Right lobe of liver (tissue), 6 donors: ENCODE measurements around the gene RIPOR3. TPM values are rescaled to one million over a fixed set of nuclear protein-coding genes. Genes with fewer than 3 reads are reported as not detected.

Source experiments
- ATAC-seq, 4 donors: fragments of 200-7000 bp; cut with Tn5 transposase; one replicate each; pipeline ENCODE4 v1.9.1; 2020; ENCODE audit warnings: mild to moderate bottlenecking in 4 of 4, moderate library complexity in 4 of 4
- DNase-seq, 3 donors: peaks; one replicate each; pipeline ENCODE4 v3.0.0-alpha.2; 2020
- H3K27ac ChIP-seq, 3 donors: fragments of 200-600 bp; one replicate each; pipeline ENCODE4 v1.8.0; 2022
- H3K27me3 ChIP-seq, 2 donors: fragments of 200-600 bp; one replicate each; pipeline ENCODE4 v1.8.0; 2022
- H3K36me3 ChIP-seq, 4 donors: fragments of 200-600 bp; sonication (generic) in 1 of 4; one replicate each; pipeline versions ENCODE4 v1.5.1 to v1.8.0; 2017 to 2022; ENCODE audit warnings: control low read depth in 1 of 4
- H3K4me1 ChIP-seq, 4 donors: fragments of 200-600 bp; sonication (generic) in 1 of 4; one replicate each; pipeline versions ENCODE4 v1.5.1 to v1.8.0; 2017 to 2022; ENCODE audit warnings: control low read depth in 1 of 4
- H3K4me3 ChIP-seq, 3 donors: fragments of 200-600 bp; one replicate each; pipeline ENCODE4 v1.8.0; 2022
- H3K9me3 ChIP-seq, 4 donors: fragments of 200-600 bp; sonication (generic) in 1 of 4; one replicate each; pipeline versions ENCODE4 v1.5.1 to v1.8.0; 2017 to 2022; ENCODE audit warnings: control low read depth in 1 of 4
- POLR2A ChIP-seq: fragments of 450-650 bp; IDR thresholded peaks from one replicate; pipeline ENCODE4 v1.6.1; 2017; ENCODE audit warnings: antibody characterized with exemption, mild to moderate bottlenecking
- WGBS: methylation state at CpG from one replicate; pipeline ENCODE4 v1.1.6; 2018; ENCODE audit warnings: low coverage, low lambda C conversion rate; ENCODE audit not compliant: insufficient coverage; ENCODE audit errors: missing lambda C conversion rate; 5-methylcytosine and 5-hydroxymethylcytosine counted together
- intact Hi-C, 2 donors: fragments of 100-400 bp; cut with DNase I; formaldehyde crosslinking; loops; one replicate each; pipeline versions ENCODE4 v1.11.2 to v1.14.1; 2022
- total RNA-seq, 6 experiments: library from RNA; depleted of rRNA in 2 of 6; stranded (reverse); fragments of >200 nt in 2 of 6; fragmentation: NEBNext Ultra II Directional in 3 of 6; extraction: Animal tissue kit (Norgen Biotek cat#: 25700) in 3 of 6; gene quantifications; one replicate each; pipeline versions ENCODE4 v1.1.0 to v1.2.4, GENCODE V29; 2016 to 2023
- TF ChIP-seq, protein P1 (sequence below), 4 donors: fragments of 200-600 bp in 3 of 4; fragments of 450-650 bp in 1 of 4; IDR thresholded peaks; one replicate each; pipeline versions ENCODE4 v1.5.1 to v1.8.0; 2016 to 2022; ENCODE audit warnings: antibody characterized with exemption in 4 of 4, mild to moderate bottlenecking in 2 of 4
- donor health status: DM: no; HTN: yes; CAD: no.
- donor health status: DM: no; HTN: no; CAD: no.
- donor health status: DM: no; HTN: no; CAD: no.
- donor health status: DM: no; HTN: yes; CAD: no.
- donor health status: DM: no; HTN: yes; CAD: no.

RIPOR3 gene
- total RNA-seq, 6 experiments from 2014 or later, result 4.8 to 13.8 (median 8.9) TPM

DNA sequence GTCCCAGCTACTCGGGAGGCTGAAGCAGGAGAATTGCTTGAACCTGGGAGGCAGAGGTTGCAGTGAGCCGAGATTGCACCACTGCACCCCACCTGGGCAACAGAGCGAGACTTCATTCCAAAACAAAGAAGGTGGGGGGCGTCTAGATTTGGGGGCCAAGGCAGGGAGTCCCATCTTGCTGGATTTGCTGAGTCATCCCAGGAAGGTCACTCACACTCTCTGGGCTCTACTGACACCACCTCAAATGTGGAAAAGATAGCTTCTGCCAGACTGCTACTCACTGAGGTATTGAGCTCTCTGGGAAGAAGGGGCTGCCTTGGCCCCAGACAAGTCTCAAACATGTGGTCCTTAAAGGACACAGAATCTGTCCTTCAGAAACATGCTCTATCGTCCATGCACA, 74.3 kb downstream of the RIPOR3 start:
- no peak overlapping the region for H3K27ac ChIP-seq
- H3K36me3 ChIP-seq, result no peaks in the 10 kb centered on the region
- peaks cover 0 to 7% (median under 1%) of the 10 kb centered on the region in 4 donors for H3K4me1 ChIP-seq
- no peaks in the 10 kb centered on the region for H3K27me3 ChIP-seq
- no peak for TF ChIP-seq POLR2A
- TF ChIP-seq, protein P1, sequence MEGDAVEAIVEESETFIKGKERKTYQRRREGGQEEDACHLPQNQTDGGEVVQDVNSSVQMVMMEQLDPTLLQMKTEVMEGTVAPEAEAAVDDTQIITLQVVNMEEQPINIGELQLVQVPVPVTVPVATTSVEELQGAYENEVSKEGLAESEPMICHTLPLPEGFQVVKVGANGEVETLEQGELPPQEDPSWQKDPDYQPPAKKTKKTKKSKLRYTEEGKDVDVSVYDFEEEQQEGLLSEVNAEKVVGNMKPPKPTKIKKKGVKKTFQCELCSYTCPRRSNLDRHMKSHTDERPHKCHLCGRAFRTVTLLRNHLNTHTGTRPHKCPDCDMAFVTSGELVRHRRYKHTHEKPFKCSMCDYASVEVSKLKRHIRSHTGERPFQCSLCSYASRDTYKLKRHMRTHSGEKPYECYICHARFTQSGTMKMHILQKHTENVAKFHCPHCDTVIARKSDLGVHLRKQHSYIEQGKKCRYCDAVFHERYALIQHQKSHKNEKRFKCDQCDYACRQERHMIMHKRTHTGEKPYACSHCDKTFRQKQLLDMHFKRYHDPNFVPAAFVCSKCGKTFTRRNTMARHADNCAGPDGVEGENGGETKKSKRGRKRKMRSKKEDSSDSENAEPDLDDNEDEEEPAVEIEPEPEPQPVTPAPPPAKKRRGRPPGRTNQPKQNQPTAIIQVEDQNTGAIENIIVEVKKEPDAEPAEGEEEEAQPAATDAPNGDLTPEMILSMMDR (IDR thresholded peaks at IDR 0.05), result no peak
- 100% methylated on average over 1 of the region's 5 CpGs for WGBS
- no peaks in the 10 kb centered on the region for H3K9me3 ChIP-seq
- no peak overlapping the region for H3K4me3 ChIP-seq
- no peak for DNase-seq
- intact Hi-C loops, result no loop called here
- no peak for ATAC-seq

DNA sequence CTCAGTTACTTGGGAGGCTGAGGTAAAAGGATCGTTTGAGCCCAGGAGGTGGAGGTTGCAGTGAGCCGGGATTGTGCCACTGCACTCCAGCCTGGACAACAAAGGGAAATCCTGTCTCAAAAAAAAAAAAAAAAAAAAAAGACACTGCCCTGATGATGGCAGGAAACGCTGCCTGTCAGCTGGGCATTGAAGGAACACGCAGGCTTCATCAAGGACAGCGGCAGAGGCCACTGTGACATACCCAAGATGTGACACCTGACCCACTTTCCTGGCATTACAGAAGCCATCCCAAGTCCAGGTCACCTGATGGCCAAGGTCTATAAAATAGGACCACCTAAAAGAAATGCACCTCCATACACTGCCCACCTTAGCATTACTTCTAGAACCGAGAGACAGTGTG, 75.9 kb downstream of the RIPOR3 start:
- H3K27me3 ChIP-seq, result no peaks in the 10 kb centered on the region
- no peaks in the 10 kb centered on the region for H3K36me3 ChIP-seq
- H3K4me3 ChIP-seq, result no peak overlapping the region
- H3K27ac ChIP-seq, result no peak overlapping the region
- H3K4me1 ChIP-seq, result peaks cover 0 to 18% (median 4%) of the 10 kb centered on the region in 4 donors
- H3K9me3 ChIP-seq, result no peaks in the 10 kb centered on the region
- TF ChIP-seq, protein P1 (IDR thresholded peaks at IDR 0.05), result no peak
- TF ChIP-seq POLR2A, result no peak
- intact Hi-C loops, result no loop called here
- WGBS, result 61% methylated on average over 6 of the region's 6 CpGs
- ATAC-seq, result no peak
- DNase-seq, result no peak

DNA sequence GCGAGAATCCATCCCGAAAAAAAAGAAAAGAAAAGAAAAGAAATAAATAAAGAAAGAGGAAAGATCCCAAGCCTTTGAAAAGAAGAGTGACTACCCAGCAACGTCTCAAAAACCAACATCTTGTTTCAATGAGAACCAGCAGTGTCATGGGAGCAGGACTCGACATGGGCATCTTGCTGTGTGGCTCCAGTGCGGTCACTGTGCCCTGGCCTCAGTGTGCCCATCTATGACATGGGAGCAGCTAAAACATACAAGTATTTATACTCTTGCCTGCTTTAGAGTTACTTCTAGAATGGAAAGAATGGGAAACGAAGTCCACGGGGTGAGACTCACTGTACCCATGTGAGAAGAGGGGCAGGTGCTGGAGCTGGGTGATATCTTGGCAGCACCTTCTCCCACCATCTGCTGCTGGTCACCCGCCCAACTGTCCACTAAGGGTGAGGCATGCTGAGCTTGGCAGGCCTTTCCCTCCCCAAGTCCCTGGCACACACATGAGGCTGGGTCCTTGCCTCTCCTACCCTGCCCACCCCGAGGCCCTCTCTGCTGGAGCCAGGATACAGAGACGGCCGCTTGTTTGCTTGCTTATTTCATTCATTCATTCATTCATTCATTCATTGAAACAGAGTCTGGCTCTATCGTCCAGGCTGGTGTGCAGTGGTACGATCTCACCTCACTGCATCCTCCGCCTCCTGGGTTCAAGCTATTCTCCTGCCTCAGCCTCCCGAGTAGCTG, 77.7 kb downstream of the RIPOR3 start:
- Histone ChIP-seq H3K27me3 (no peaks in the 10 kb centered on the region), H3K27ac (no peak overlapping the region), H3K36me3 (no peaks in the 10 kb centered on the region), H3K4me3 (no peak overlapping the region), H3K9me3 (no peaks in the 10 kb centered on the region), H3K4me1 (peaks cover 0 to 18% (median 4%) of the 10 kb centered on the region in 4 donors)
- no peak for DNase-seq
- 88% methylated on average over 7 of the region's 15 CpGs for WGBS
- TF ChIP-seq, protein P1 (IDR thresholded peaks at IDR 0.05), result no peak
- no peak for TF ChIP-seq POLR2A
- no peak for ATAC-seq
- intact Hi-C loops, result no loop called here

DNA sequence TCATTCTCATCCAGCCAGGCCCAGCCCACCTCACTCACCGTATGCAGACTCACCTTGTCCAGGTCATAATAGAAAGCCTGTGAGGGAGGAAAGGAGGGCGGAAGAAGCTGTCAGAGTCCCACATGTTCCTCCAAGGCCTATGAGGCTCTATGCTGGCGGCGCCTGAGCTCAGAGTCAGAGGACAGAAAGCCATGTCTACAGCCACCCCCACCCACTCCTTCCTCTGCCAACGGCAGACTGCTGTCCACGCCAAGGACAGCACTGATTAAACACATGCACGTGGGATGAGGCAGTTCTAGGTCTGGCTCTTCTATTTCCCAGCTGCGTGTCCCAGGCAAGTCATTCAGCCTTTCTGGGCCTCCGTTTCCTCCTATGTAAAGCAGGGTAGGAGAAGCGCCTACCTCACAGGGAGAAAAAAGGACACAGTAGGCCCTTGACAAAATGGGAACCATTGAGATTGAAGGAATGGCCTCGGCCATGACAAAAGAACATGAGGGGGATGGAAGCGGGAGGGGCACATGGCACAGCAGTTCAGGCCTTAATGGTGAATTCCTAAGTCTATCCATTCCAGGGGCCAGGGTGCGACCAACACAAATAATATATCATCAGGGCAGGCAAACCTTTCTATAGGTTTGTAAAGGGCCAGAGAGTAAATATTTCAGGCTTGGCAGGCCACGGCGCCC, 80.1 kb downstream of the RIPOR3 start:
- ATAC-seq (peak; percentile 73 to 90 (median 83)), DNase-seq (peak; percentile 58 to 83 (median 72))
- H3K36me3 ChIP-seq, result no peaks in the 10 kb centered on the region
- no peak overlapping the region for H3K4me3 ChIP-seq
- 52% methylated on average over 10 of the region's 15 CpGs for WGBS
- peak overlapping the region in 1 of 3 donors; percentile 33 for H3K27ac ChIP-seq
- no peaks in the 10 kb centered on the region for H3K9me3 ChIP-seq
- no peak for TF ChIP-seq POLR2A
- TF ChIP-seq, protein P1 (IDR thresholded peaks at IDR 0.05), result no peak
- intact Hi-C loops, result no loop called here
- peaks cover 0 to 18% (median 4%) of the 10 kb centered on the region in 4 donors for H3K4me1 ChIP-seq
- H3K27me3 ChIP-seq, result no peaks in the 10 kb centered on the region
